GM12873 (cell line): ENCODE results near the gene PACRG.

Experiments used
- TF ChIP-seq, protein P1 (sequence below): IDR thresholded peaks from 2 replicates; pipeline ENCODE4 v1.5.1; 2012; ENCODE audit warnings: low read depth, mild to moderate bottlenecking, moderate library complexity, low read length, control low read depth; ENCODE audit not compliant: insufficient read depth; ENCODE audit errors: missing control alignments

The PACRG gene

DNA sequence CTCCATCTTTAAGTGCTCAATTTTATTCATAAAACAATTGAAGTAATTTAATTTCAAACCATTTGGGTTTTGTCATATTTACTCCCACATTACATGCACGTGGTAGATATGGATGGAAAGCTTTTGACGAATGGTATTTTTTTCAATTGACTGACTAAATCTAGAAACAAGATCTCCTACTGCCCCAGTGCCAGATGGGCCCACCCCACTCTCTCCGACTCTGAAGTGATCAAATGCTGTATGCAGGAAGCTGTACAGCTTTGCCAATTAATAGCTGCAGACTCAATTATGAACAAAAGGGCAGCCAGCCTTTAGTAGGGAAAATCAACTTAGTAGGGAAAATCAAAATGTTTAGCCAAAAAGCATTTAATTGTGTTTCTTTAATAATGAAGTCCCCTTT, 46.2 kb downstream of the PACRG start:
- TF ChIP-seq, protein P1, sequence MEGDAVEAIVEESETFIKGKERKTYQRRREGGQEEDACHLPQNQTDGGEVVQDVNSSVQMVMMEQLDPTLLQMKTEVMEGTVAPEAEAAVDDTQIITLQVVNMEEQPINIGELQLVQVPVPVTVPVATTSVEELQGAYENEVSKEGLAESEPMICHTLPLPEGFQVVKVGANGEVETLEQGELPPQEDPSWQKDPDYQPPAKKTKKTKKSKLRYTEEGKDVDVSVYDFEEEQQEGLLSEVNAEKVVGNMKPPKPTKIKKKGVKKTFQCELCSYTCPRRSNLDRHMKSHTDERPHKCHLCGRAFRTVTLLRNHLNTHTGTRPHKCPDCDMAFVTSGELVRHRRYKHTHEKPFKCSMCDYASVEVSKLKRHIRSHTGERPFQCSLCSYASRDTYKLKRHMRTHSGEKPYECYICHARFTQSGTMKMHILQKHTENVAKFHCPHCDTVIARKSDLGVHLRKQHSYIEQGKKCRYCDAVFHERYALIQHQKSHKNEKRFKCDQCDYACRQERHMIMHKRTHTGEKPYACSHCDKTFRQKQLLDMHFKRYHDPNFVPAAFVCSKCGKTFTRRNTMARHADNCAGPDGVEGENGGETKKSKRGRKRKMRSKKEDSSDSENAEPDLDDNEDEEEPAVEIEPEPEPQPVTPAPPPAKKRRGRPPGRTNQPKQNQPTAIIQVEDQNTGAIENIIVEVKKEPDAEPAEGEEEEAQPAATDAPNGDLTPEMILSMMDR, result no peak

DNA sequence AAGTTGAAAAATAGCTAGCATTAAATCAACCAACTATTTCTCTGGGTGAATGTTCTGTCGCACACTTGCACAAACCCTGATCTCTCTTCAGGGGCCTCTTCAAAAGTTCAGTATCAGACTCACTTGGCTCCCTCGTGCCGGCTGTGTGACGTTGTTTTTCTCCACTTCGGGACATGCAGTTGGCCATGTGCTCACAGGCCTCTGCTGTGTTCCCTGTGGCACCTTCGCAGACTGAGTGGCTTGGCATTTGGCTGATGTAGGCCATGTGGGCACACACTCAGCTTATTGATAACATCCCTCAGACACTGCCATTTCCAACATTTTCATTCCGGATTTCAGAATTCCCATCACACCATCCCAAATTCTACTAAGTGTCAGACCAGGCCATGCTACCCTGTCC, 49.3 kb downstream of the PACRG start:
- TF ChIP-seq, protein P1, result no peak

DNA sequence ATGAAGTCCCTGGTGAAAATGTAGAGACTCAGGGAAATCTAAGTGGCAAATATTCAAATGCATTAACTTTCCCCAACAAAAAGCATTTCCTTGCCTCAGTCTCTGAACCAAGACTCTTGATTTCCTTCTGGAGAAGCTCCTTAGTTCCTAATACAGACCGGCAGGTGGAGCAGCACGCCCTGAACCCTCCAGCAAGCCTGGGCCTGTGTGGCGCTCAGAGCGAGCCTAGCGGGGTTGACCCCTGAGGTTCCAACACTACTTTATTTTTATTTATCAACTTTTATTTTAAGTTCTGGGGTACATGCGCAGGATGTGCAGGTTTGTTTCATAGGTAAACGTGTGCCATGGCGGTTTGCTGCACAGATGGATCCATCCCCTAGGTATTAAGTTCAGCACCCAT, 50.8 kb downstream of the PACRG start:
- TF ChIP-seq, protein P1, result no peak

DNA sequence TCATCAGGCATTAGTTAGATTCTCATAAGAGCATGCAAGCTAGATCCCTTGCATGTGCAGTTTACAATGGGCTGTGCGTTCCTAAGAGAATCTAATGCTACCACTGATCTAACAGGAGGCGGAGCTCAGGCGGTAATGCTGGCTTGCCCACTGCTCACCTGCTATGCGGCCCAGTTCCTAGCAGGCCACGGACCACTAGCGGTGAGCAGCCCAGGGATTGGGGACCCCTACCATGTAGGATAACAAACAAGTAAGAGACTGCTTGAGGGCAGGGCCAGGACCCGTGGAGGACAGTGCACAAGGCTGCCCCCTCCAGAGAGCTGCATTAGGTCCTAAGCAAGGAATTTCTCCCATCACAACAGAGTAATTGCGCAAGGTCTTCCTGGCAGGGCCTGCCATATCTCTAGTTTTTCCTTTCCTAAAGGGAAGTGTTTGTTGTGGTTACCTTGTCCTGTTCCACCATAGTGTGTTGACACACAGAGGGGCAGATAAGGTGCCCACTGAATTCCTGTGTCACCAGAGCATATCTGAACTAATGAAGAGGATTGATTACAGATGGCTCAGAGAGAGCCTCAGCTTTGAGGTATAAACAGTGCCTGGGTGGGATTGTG, 58.0 kb downstream of the PACRG start:
- TF ChIP-seq, protein P1, result no peak

DNA sequence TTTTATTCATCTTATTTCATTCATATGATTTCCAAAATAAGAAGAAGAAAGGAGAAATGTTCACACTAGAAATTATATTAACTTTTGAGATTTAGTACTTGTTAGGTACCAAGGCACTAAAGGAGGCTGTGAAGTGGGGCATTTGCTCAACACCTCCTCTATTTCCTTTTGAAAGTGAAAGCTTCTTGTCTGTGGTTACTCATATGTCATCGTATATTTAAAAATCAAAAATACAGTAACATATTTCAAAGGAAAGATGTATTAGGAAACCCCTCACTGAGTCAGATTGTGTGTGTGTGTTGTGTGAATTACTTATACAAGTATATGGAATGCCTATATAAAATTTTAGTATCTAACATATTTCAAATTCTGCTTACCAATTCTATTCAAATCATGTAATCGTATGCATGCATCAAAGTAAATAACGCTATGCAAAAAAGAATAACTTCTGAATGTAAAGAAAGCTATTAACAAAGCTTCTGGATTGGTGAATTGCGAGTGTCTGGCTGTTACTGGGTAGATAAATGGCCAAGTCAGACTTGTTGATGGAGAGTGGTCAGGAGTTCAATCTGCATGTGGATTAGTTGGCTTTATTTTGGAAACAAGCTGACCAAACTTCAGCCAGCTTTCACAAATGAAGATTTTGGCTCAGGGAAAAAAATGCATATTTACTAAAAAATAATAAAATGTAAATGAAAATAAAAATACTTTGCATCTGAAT, 70.9 kb downstream of the PACRG start:
- TF ChIP-seq, protein P1, result no peak

DNA sequence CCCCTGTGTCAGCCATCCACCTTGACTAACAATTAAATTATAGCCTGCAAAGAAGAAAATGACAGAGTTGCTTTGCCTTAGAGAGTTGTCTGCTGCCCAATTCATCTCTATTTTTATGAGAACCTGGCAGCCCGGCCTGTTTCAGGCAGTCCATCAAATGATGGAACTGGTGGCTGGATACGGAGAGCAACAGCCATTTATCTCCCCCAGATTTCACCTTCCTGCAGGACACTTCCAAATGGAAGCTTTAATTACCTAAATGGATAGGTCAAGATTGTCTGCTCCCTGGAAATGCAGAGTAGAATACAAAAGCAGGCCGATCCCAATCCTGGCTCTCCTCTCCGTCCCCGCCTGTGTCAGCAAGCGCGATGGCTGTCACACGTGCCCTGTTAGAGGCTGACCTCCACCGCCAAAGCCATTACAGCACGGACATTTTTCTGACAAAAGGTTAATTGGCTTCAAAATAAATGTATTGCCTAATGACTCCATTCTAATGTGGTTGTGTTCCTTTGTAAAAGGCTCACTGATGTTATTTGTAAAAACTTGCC, 86.7 kb downstream of the PACRG start:
- TF ChIP-seq, protein P1, result no peak

DNA sequence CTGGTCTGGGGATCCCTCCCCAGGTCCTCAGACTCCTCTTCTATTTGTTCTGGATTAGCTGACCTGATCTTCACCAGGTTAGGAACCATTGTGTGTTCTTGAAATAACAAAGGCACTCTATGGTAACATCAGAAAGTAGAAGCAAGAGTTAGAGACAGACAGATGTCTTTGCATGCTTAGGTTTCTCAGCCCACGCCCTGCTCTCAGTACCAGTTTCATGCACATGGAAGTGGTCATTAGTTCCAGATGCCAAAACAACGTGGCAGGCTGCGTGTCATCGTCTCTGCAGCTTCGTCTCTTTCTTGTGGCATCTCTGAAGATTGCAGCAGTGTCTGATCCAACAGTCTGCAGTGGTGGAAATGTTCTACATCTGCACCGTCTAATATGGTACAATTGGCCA, 89.4 kb downstream of the PACRG start:
- TF ChIP-seq, protein P1, result no peak
